Upper lobe of left lung (tissue), 6 donors: Measurements from ENCODE around the gene TEAD2. TPM values are rescaled to one million over a fixed set of nuclear protein-coding genes. Genes with fewer than 3 reads are reported as not detected.
A peak's percentile ranks its signal among the peaks of the same experiment; 100 is the strongest.

Source experiments
- ATAC-seq, 2 donors: fragments of 200-7000 bp; cut with Tn5 transposase; one replicate each; pipeline ENCODE4 v1.9.1; 2022; ENCODE audit warnings: mild to moderate bottlenecking in 2 of 2, moderate library complexity in 2 of 2; ENCODE audit not compliant: low FRiP score in 2 of 2
- DNase-seq, 2 donors: peaks; one replicate each; pipeline ENCODE4 v3.0.0-alpha.2; 2019 to 2020
- H3K27ac ChIP-seq, 4 donors: fragments of 200-600 bp; sonication (generic); one replicate each; pipeline ENCODE4 v1.5.1; 2016 to 2019
- H3K27me3 ChIP-seq, 4 donors: fragments of 200-600 bp; sonication (generic); one replicate each; pipeline ENCODE4 v1.5.1; 2017 to 2019
- H3K36me3 ChIP-seq, 4 donors: fragments of 200-600 bp; sonication (generic); one replicate each; pipeline ENCODE4 v1.5.1; 2016 to 2019
- H3K4me1 ChIP-seq, 4 donors: fragments of 200-600 bp; sonication (generic); one replicate each; pipeline ENCODE4 v1.5.1; 2018 to 2019
- H3K4me3 ChIP-seq, 4 donors: fragments of 200-600 bp; sonication (generic); one replicate each; pipeline ENCODE4 v1.5.1; 2017 to 2019; ENCODE audit warnings: mild to moderate bottlenecking in 2 of 4, moderate library complexity in 1 of 4
- H3K9me3 ChIP-seq, 4 donors: fragments of 200-600 bp; sonication (generic); one replicate each; pipeline ENCODE4 v1.5.1; 2018 to 2019
- CTCF ChIP-seq, 6 experiments: fragments of 450-650 bp in 4 of 6; fragments of 200-600 bp in 2 of 6; sonication (generic) in 2 of 6; IDR thresholded peaks; one replicate each; pipeline ENCODE4 v1.5.1; 2016 to 2019; ENCODE audit warnings: antibody characterized with exemption in 6 of 6
- EP300 ChIP-seq, 4 donors: sonication (generic); formaldehyde crosslinking; IDR thresholded peaks; one replicate each; pipeline ENCODE4 v1.5.1; 2017; ENCODE audit warnings: antibody characterized with exemption in 4 of 4, control low read depth in 2 of 4
- POLR2A ChIP-seq, 4 donors: fragments of 450-650 bp; IDR thresholded peaks; one replicate each; pipeline ENCODE4 v1.5.1; 2016 to 2017; ENCODE audit warnings: antibody characterized with exemption in 4 of 4, mild to moderate bottlenecking in 2 of 4
- POLR2AphosphoS5 ChIP-seq, 2 donors: sonication (generic); formaldehyde crosslinking; IDR thresholded peaks; one replicate each; pipeline ENCODE4 v1.5.1; 2017; ENCODE audit warnings: antibody characterized with exemption in 2 of 2
- WGBS, 2 donors: methylation state at CpG; one replicate each; pipeline ENCODE4 v1.1.5; 2017 to 2018; 5-methylcytosine and 5-hydroxymethylcytosine counted together
- total RNA-seq, 6 donors: library from RNA; depleted of rRNA in 4 of 6; stranded (reverse); fragments of >200 nt in 4 of 6; gene quantifications; one replicate each; pipeline versions ENCODE4 v1.1.0 to v1.2.1, GENCODE V29; 2016 to 2021
- donor health status: DM: no; HTN: no; CAD: no; lungs with moderate emphysema.
- donor health status: DM: no; HTN: yes; CAD: no; lungs with severe emphysema.

Gene TEAD2
- total RNA-seq, 6 donors from 2014 or later = 13.6 to 38.0 (median 20.5) TPM

- Histone ChIP-seq H3K4me3 (peak overlapping the region in 3 of 4 donors; percentile 42 to 57 (median 54)), H3K9me3 (no peaks in the 10 kb centered on the region), H3K4me1 (peaks cover 29 to 42% (median 37%) of the 10 kb centered on the region in 4 donors), H3K27me3 (no peaks in the 10 kb centered on the region), H3K27ac (peak overlapping the region; percentile 85 to 91 (median 88)), H3K36me3 (peaks cover 0 to 50% (median 44%) of the 10 kb centered on the region in 4 donors)
- peak in 1 of 2 donors; percentile 60 for TF ChIP-seq POLR2AphosphoS5 (IDR thresholded peaks at IDR 0.05)
- no peak for TF ChIP-seq CTCF (IDR thresholded peaks at IDR 0.05)
- no peak for TF ChIP-seq EP300 (IDR thresholded peaks at IDR 0.05)
- DNase-seq (peak; percentile 76 to 94), ATAC-seq (peak; percentile 43 to 47)
- WGBS, 2 donors = 22 to 24% methylated on average over 36 of the region's 36 CpGs
These were observed 21.9 kb downstream of the TEAD2 start for GRCh38 chr19:49340069-49340864.

- peak; percentile 91 to 94 for DNase-seq
- WGBS, 2 donors = 42 to 49% methylated on average over 16 to 47 of the region's 47 CpGs
These were observed 22.7 kb downstream of the TEAD2 start for GRCh38 chr19:49339301-49340068.

GRCh38 chr19:49338691-49339300 lies 23.4 kb downstream of the TEAD2 start:
- H3K27ac ChIP-seq = peak overlapping the region; percentile 85 to 91 (median 88)
- TF ChIP-seq POLR2A (IDR thresholded peaks at IDR 0.05) (no peak), CTCF (IDR thresholded peaks at IDR 0.05) (peak in 1 of 6 experiments; percentile 35)
- H3K4me1 ChIP-seq = peaks cover 38 to 55% (median 44%) of the 10 kb centered on the region in 4 donors
- H3K36me3 ChIP-seq = peaks cover 0 to 36% (median 29%) of the 10 kb centered on the region in 4 donors
- no peaks in the 10 kb centered on the region for H3K9me3 ChIP-seq
- peak; percentile 60 to 87 for ATAC-seq
- WGBS, 2 donors = 44 to 49% methylated on average over 25 to 27 of the region's 30 CpGs
- DNase-seq = peak; percentile 94
- H3K4me3 ChIP-seq = peak overlapping the region in 3 of 4 donors; percentile 42 to 57 (median 54)
- no peaks in the 10 kb centered on the region for H3K27me3 ChIP-seq

More at GRCh38 chr19:49339301-49340068, 22.7 kb downstream of the TEAD2 start:
- H3K27ac ChIP-seq = peak overlapping the region; percentile 85 to 91 (median 88)
- peak overlapping the region in 3 of 4 donors; percentile 42 to 57 (median 54) for H3K4me3 ChIP-seq
- no peaks in the 10 kb centered on the region for H3K27me3 ChIP-seq
- H3K9me3 ChIP-seq = no peaks in the 10 kb centered on the region
- no peak for TF ChIP-seq EP300 (IDR thresholded peaks at IDR 0.05)
- TF ChIP-seq CTCF (IDR thresholded peaks at IDR 0.05) = peak in 2 of 6 experiments; percentile 10 to 16
- peak in 2 of 4 donors; percentile 40 to 62 for TF ChIP-seq POLR2A (IDR thresholded peaks at IDR 0.05)
- TF ChIP-seq POLR2AphosphoS5 (IDR thresholded peaks at IDR 0.05) = peak; percentile 51 to 80
- H3K4me1 ChIP-seq = peaks cover 35 to 48% (median 37%) of the 10 kb centered on the region in 4 donors
- ATAC-seq = peak; percentile 94 to 95
- peaks cover 0 to 42% (median 36%) of the 10 kb centered on the region in 4 donors for H3K36me3 ChIP-seq

GRCh38 chr19:49338023-49338677 lies 24.1 kb downstream of the TEAD2 start:
- no peak for ATAC-seq
- TF ChIP-seq POLR2AphosphoS5 (IDR thresholded peaks at IDR 0.05) (no peak), EP300 (IDR thresholded peaks at IDR 0.05) (no peak), POLR2A (IDR thresholded peaks at IDR 0.05) (no peak), CTCF (IDR thresholded peaks at IDR 0.05) (no peak)
- H3K27me3 ChIP-seq = no peaks in the 10 kb centered on the region
- peak in 1 of 2 donors; percentile 53 for DNase-seq
- H3K27ac ChIP-seq = peak overlapping the region in 2 of 4 donors; percentile 87 to 91
- peaks cover 0 to 30% (median 25%) of the 10 kb centered on the region in 4 donors for H3K36me3 ChIP-seq
- peaks cover 44 to 62% (median 50%) of the 10 kb centered on the region in 4 donors for H3K4me1 ChIP-seq
- H3K4me3 ChIP-seq = peak overlapping the region in 3 of 4 donors; percentile 42 to 57 (median 54)
- H3K9me3 ChIP-seq = no peaks in the 10 kb centered on the region
- WGBS, 2 donors = 59 to 63% methylated on average over 34 of the region's 34 CpGs
